ENCODE measurements around the gene CCNI.

DNA sequence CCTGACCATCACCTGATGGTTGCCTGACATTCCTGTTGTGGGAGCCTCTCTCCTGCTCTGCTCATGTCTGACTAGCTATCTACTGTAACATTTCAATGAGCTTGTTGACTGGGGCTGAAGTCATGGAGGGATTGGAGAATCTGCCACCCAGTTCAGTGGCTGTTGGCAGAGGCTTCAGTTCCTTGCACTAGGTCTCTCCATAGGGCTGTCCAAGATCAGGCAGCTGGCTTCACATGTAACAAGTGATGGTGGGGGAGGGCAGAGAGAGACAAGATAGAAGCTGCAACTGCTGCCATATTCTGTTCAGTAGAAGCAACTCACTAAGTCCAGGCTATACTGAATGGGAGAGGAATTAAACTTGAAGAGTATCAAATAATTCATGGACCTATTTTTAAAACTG lies 14.1 kb upstream of the CCNI start:
- TF ChIP-seq, protein P1, sequence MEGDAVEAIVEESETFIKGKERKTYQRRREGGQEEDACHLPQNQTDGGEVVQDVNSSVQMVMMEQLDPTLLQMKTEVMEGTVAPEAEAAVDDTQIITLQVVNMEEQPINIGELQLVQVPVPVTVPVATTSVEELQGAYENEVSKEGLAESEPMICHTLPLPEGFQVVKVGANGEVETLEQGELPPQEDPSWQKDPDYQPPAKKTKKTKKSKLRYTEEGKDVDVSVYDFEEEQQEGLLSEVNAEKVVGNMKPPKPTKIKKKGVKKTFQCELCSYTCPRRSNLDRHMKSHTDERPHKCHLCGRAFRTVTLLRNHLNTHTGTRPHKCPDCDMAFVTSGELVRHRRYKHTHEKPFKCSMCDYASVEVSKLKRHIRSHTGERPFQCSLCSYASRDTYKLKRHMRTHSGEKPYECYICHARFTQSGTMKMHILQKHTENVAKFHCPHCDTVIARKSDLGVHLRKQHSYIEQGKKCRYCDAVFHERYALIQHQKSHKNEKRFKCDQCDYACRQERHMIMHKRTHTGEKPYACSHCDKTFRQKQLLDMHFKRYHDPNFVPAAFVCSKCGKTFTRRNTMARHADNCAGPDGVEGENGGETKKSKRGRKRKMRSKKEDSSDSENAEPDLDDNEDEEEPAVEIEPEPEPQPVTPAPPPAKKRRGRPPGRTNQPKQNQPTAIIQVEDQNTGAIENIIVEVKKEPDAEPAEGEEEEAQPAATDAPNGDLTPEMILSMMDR (IDR thresholded peaks at IDR 0.05): no peak
- TF ChIP-seq POLR2A (IDR thresholded peaks at IDR 0.05): no peak
